ENCODE results near the gene PRM2.
"Not testable (repeated sequence)": the region's sequence is repeated elsewhere in the genome, so short reads cannot be mapped to it uniquely, and the experiment has no call there.

PRM2 gene

DNA sequence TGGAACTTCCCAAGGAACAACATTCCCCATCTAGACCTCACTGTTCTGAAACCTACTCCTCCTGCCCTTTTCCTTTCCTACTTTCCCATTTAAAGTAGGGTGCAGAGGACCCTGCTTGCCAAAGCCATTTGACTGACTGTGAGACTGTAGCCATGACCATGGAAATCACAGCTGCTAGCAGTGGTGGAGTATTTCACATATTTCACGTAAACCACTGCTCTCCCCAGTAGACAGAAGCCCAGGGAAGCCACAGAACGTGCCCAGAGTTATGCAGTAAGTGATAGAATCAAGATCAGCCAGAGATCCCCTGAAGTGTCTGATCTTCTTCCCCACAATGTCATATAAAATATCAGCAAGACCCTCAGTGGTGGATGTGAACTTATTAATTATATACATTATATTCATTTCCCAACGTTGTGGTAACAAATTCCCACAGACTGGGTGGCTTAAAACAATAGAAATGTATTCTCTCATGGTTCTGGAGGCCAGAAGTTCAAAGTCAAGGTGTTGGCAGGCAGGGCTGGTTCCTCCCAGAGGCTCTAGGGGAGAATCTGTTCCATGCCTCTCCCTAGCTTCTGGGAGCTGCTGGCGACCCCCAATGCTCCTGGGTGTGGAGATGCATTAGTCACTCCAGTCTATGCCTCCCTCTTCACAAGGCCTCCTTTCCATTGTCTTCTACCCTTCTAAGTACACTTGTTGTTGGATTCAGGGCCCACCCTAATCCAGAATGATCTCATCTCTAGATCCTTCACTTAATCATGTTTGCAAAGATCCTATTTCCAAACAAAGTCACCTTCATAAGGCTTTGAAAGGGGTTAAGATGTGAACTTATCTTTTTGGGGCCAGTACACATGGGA lies 25.6 kb upstream of the PRM2 start:
- no peaks in the 10 kb centered on the region for H3K9me3 ChIP-seq (ENCODE audit: low read length)
- H3K4me3 ChIP-seq (ENCODE audit: low read length), result no peak overlapping the region
- no peaks in the 10 kb centered on the region for H3K36me3 ChIP-seq (ENCODE audit: insufficient read depth, low read length)
- no peak overlapping the region for H2AFZ ChIP-seq (ENCODE audit: low read depth, low read length)
- peaks cover 11% of the 10 kb centered on the region for H3K4me1 ChIP-seq (ENCODE audit: insufficient read depth, low read length)
- no peaks in the 10 kb centered on the region for H3K27me3 ChIP-seq (ENCODE audit: insufficient read depth, low read length)

DNA sequence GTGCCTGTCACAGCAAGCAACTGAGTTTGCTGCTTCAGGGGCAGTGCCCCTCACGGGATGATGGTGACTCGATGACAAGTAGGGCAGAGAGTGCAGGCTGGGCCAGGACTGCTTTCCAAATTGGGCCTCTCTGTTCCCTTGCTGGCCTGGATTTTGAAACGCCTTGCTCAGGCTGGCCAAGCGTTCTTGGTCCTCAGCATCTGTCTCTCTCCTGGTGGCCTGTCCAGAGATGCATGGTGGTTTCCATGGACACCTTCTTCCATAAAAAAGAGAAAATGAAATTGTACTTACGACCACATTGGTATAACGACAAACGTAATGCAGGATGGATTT lies 24.2 kb upstream of the PRM2 start:
- Histone ChIP-seq H3K27me3 (ENCODE audit: insufficient read depth, low read length) (no peaks in the 10 kb centered on the region), H3K4me3 (ENCODE audit: low read length) (no peak overlapping the region), H2AFZ (ENCODE audit: low read depth, low read length) (no peak overlapping the region), H3K9me3 (ENCODE audit: low read length) (no peaks in the 10 kb centered on the region), H3K36me3 (ENCODE audit: insufficient read depth, low read length) (no peaks in the 10 kb centered on the region), H3K4me1 (ENCODE audit: insufficient read depth, low read length) (peaks cover 11% of the 10 kb centered on the region)

DNA sequence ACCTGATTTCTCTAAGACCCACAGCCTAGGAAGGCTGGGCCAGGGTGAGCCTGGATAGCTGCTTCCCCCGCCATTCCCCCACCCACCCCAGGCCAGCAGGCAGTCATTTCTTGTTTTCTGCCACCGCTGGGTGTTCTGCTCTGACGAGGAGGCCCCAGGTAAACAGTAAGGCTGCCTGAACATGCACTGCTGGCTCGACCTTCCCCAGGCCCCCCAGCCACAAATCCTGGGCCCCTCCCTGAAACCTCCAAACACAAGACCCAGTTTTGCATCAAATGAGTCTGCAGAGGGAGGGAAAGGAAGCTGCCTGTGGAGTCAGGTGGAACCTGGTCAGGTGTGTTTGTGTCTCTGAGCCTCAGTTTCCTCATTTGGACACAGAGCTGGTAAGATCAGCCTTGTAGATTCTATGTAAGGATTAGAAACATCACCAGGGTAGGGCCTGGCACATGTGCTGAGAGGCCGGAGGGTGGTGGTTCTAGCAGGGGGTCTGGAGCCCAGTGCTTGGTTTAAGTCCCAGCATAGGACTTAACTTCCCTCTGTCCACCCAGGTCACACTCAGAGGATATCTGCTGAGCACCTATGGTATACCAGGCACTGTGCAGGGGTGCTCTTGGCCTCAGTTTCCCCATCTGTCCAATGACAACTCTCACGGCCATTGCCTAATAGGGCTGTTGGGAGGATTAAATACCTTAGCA lies 23.7 kb upstream of the PRM2 start:
- H3K4me3 ChIP-seq (ENCODE audit: low read length), result no peak overlapping the region
- H3K9me3 ChIP-seq (ENCODE audit: low read length), result no peaks in the 10 kb centered on the region
- H2AFZ ChIP-seq (ENCODE audit: low read depth, low read length), result no peak overlapping the region
- no peaks in the 10 kb centered on the region for H3K27me3 ChIP-seq (ENCODE audit: insufficient read depth, low read length)
- H3K4me1 ChIP-seq (ENCODE audit: insufficient read depth, low read length), result peaks cover 11% of the 10 kb centered on the region
- H3K36me3 ChIP-seq (ENCODE audit: insufficient read depth, low read length), result no peaks in the 10 kb centered on the region

DNA sequence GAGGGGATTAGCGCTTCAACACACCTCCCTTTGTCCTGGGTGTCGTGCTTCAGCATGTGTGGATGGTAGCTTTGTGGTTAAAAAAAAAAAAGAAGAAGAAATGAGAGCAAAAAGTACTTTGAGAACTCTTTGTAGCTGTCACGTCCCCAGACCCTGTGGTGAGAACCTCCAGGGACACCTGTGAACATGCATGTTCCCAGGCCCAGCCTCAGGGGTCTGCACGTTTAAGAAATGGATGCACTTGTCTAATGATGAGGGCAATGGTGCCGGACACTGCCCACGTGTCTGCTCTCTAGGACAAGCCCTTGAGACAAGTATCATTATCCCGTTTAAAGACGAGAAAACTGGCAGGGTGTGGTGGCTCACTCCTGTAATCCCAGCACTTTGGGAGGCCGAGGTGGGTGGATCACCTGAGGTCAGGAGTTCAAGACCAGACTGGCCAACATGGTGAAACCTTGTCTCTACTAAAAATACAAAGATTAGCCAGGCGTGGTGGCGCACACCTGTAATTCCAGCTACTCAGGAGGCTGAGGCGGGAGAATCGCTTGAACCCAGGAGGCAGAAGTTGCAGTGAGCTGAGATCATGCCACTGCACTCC lies 22.8 kb upstream of the PRM2 start:
- peaks cover 11% of the 10 kb centered on the region for H3K4me1 ChIP-seq (ENCODE audit: insufficient read depth, low read length)
- H3K27me3 ChIP-seq (ENCODE audit: insufficient read depth, low read length); H3K36me3 ChIP-seq (ENCODE audit: insufficient read depth, low read length); H3K9me3 ChIP-seq (ENCODE audit: low read length); H3K4me3 ChIP-seq (ENCODE audit: low read length); H2AFZ ChIP-seq (ENCODE audit: low read depth, low read length): not testable (repeated sequence)

DNA sequence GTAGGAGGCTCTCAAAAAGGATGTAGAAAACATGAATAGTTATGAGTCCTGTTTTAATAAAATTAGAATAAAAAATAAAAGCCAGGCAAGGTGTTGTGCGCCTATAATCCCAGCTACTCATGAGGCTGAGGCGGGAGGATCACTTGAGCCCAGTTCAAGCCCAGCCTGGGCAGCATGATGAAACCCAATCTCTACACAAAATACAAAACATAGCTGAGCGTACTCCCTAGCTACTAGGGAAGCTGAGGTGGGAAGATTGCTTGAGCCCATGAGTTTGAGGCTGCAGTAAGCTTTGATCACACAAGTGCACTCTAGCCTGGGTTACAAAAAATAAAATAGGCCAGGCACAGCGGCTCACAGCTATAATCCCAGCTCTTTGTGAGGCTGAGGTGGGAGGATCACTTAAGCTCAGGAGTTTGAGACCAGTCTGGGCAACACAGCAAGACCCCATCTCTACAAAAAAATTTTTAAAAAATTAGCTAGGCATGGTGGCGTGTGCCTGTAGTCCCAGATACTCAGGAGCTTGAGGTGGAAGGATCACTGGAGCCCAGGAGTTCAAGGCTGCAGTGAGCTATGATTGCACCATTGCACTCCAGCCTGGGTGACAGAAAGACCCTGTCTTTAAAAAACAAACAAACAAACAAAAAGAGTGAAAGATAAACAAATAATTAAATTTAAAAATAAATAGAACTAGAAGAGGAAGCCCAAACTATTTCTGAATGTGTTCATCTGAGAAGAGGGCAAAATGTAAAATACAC lies 22.0 kb upstream of the PRM2 start:
- no peak overlapping the region for H2AFZ ChIP-seq (ENCODE audit: low read depth, low read length)
- H3K4me3 ChIP-seq (ENCODE audit: low read length), result no peak overlapping the region
- no peaks in the 10 kb centered on the region for H3K27me3 ChIP-seq (ENCODE audit: insufficient read depth, low read length)

DNA sequence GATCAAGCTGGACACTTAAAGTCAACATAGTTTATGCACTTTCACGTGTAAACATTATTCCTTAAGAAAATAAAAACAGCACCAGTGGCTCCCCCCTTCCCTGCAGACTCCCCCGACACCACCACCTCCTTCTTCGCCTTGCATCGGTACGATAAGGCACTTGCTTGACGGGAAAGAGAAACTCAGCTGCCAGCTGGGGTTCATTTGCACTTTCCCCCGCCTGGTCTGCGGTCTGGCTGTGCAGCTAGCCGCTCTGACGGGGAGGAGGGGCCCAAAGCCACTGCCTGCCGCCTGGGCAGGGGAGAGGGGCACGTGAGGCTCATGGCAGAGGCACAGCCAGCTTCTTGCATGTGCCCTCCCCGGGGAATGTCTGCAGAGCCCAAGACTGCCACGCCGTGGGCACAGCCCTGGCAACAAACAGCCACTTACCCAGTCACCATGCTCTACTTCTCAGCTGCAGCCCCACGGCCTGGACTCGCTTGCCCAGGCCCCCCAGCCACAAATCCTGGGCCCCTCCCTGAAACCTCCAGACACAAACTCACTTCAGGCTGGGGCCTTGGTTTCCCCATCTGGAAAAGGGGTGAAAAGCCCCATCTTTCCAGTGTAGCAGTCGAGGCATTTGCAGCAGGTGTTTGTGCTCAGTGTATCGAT lies 21.3 kb upstream of the PRM2 start:
- H3K4me1 ChIP-seq (ENCODE audit: insufficient read depth, low read length), result peaks cover 11% of the 10 kb centered on the region
- H3K36me3 ChIP-seq (ENCODE audit: insufficient read depth, low read length), result no peaks in the 10 kb centered on the region
- H2AFZ ChIP-seq (ENCODE audit: low read depth, low read length), result no peak overlapping the region
- no peaks in the 10 kb centered on the region for H3K9me3 ChIP-seq (ENCODE audit: low read length)
- no peaks in the 10 kb centered on the region for H3K27me3 ChIP-seq (ENCODE audit: insufficient read depth, low read length)
- no peak overlapping the region for H3K4me3 ChIP-seq (ENCODE audit: low read length)

More for the DNA sequence above, 22.0 kb upstream of the PRM2 start:
- Histone ChIP-seq H3K9me3 (ENCODE audit: low read length) (no peaks in the 10 kb centered on the region), H3K4me1 (ENCODE audit: insufficient read depth, low read length) (peaks cover 11% of the 10 kb centered on the region), H3K36me3 (ENCODE audit: insufficient read depth, low read length) (no peaks in the 10 kb centered on the region)

DNA sequence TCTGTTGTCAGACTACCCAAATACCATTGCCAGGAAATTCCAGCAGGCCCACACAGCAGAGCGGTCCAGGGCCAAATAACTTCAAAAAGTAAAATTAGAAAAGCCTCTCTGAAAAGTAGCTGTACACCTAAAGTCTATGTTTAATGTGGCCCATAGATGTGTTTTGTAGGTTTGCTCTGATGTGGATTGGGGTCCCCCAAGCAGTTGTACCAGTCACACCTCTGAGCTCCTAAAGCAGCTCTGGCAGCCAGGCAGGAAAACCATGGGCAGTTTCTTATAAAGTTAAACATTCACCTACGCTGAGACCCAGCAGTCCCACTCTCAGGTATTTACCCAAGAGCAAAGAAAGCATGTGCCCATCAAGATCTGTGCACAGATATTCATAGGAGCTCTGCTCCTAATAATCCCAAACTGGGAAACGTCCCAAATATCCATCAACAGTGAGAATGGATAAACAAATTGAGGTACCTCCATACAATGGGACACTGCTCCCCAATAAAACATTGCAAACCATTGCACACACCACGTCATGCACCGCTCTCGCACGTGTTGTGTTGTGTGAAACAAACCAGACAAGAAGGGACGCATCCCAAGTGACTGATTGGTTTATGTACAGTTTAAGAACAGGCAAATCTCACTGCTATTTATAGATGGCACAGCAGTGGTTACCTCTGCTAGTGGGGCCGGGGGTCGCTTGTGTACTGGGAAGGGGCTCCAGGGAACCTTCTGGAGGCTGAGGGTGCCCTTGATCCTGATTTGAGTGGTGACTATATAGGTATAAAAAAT lies 20.6 kb upstream of the PRM2 start:
- Histone ChIP-seq H3K27me3 (ENCODE audit: insufficient read depth, low read length) (no peaks in the 10 kb centered on the region), H3K4me3 (ENCODE audit: low read length) (no peak overlapping the region), H3K36me3 (ENCODE audit: insufficient read depth, low read length) (no peaks in the 10 kb centered on the region), H3K9me3 (ENCODE audit: low read length) (no peaks in the 10 kb centered on the region), H3K4me1 (ENCODE audit: insufficient read depth, low read length) (peaks cover 11% of the 10 kb centered on the region), H2AFZ (ENCODE audit: low read depth, low read length) (no peak overlapping the region)

DNA sequence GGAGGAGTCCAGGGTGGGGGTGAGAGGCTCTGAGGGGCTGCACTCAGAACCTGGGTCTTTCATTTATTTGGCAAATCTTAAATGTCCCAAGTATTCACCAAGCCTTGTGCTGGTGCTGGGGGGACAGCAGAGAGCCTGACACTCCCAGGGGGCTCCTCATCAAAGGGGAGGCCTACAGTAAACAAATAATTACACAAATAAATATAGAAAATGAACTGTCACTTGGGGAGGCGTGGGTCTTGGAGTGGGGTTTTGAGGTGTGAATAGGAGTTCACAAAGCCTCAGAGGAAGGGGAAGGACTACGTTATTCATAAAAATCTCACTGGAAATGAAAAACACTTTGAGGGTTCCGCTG lies 20.0 kb upstream of the PRM2 start:
- Histone ChIP-seq H2AFZ (ENCODE audit: low read depth, low read length) (no peak overlapping the region), H3K27me3 (ENCODE audit: insufficient read depth, low read length) (no peaks in the 10 kb centered on the region), H3K36me3 (ENCODE audit: insufficient read depth, low read length) (no peaks in the 10 kb centered on the region), H3K4me1 (ENCODE audit: insufficient read depth, low read length) (peaks cover 11% of the 10 kb centered on the region), H3K9me3 (ENCODE audit: low read length) (no peaks in the 10 kb centered on the region), H3K4me3 (ENCODE audit: low read length) (no peak overlapping the region)

DNA sequence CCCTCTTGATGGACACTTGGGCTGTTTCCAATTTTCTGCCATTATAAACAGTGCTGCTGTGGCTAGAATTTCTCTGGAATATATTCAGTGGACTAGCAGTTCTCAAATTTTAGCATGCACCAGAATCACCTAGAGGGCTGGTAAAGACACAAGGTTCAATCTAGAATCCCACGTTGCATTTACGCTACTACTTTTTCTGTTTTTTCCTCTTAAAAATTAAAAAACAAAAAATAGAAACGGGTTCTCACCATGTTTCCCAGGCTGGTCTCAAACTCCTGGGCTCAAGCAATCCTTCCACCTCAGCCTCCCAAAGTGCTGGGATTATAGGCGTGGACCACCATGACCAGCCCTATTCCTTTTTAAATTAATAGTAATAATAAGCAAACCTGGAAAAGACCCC lies 19.4 kb upstream of the PRM2 start:
- Histone ChIP-seq H2AFZ (ENCODE audit: low read depth, low read length) (no peak overlapping the region), H3K9me3 (ENCODE audit: low read length) (no peaks in the 10 kb centered on the region), H3K4me1 (ENCODE audit: insufficient read depth, low read length) (peaks cover 11% of the 10 kb centered on the region), H3K27me3 (ENCODE audit: insufficient read depth, low read length) (no peaks in the 10 kb centered on the region), H3K36me3 (ENCODE audit: insufficient read depth, low read length) (no peaks in the 10 kb centered on the region), H3K4me3 (ENCODE audit: low read length) (no peak overlapping the region)

DNA sequence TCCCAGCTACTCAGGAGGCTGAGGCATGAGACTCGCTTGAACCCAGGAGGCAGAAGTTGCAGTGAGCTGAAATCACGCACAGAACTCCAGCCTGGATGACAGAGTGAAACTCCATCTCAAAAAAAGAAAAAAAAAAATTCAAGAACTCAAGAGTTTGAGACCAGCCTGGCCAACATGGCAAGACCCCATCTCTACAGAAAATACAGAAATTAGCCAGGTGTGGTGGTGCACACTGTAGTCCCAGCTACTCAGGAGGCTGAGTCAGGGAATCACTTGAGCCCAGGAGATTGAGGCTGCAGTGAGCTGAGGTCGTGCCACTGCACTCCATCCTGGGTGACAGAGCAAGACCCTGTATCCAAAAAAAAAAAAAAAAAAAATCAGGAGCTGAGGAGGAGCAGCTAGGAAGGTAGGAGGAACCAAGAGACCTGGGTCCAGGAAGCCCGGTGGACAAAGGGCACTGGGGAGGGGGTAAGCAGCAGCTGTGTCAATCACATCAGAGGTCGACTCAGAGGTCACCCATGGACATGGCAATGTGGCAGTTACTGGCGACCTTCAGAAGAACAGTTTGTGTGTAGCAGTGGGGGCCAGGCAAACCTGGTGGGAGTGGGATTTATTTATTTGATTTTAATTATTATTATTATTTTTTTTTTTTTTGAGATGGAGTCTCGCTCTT lies 15.9 kb upstream of the PRM2 start:
- Histone ChIP-seq H3K9me3 (ENCODE audit: low read length) (no peaks in the 10 kb centered on the region), H3K27me3 (ENCODE audit: insufficient read depth, low read length) (no peaks in the 10 kb centered on the region), H2AFZ (ENCODE audit: low read depth, low read length) (no peak overlapping the region), H3K4me3 (ENCODE audit: low read length) (no peak overlapping the region), H3K4me1 (ENCODE audit: insufficient read depth, low read length) (peaks cover 3% of the 10 kb centered on the region), H3K36me3 (ENCODE audit: insufficient read depth, low read length) (no peaks in the 10 kb centered on the region)

DNA sequence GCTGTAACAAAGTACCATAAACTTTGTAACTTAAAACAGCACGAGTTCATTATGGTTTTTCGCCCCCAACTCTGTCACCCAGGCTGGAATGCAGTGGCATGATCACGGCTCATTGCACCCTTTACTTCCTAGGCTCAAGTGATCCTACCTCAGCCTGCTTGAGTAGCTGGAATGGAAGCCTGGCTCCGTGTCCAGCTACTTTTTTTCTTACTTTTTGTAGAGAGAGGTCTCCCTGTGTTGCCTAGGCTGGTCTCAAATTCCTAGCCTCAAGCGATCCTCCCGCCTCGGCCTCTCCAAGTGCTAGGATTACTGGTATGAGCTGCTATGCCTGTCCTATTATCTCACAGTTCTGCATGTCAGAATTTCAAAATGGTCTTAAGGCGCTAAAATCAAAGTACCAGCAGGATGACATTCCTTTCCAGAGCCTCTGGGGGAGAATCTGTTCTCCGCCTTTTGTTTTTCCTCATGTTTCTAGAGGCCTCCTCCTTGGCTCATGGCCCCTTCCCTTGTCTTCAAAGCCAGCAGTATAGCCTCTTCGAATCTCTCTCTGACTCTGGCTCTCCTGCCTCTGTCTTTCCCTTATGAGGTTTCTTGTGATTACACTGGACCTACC lies 14.9 kb upstream of the PRM2 start:
- Histone ChIP-seq H3K4me3 (ENCODE audit: low read length) (no peak overlapping the region), H2AFZ (ENCODE audit: low read depth, low read length) (no peak overlapping the region), H3K27me3 (ENCODE audit: insufficient read depth, low read length) (no peaks in the 10 kb centered on the region), H3K9me3 (ENCODE audit: low read length) (no peaks in the 10 kb centered on the region), H3K4me1 (ENCODE audit: insufficient read depth, low read length) (no peaks in the 10 kb centered on the region), H3K36me3 (ENCODE audit: insufficient read depth, low read length) (no peaks in the 10 kb centered on the region)

Data from neuron (in vitro differentiated cells).